ENCODE results near the gene KIF12.

- no peak for TF ChIP-seq CTCF (IDR thresholded peaks at IDR 0.05)
- no peak for TF ChIP-seq POLR2A (IDR thresholded peaks at IDR 0.05)
Observed at GRCh38 chr9:114061292-114061691, 37.8 kb downstream of the KIF12 start.
